Neuron (in vitro differentiated cells): ENCODE data around the gene OAT.
"Not testable (repeated sequence)": the region's sequence is repeated elsewhere in the genome, so short reads cannot be mapped to it uniquely, and the experiment has no call there.

ENCODE experiments used
- H2AFZ ChIP-seq: one replicate; pipeline ENCODE4 v1.6.1; 2013; ENCODE audit warnings: low read depth, mild to moderate bottlenecking, inconsistent platforms, low read length, moderate library complexity
- H3K27me3 ChIP-seq: one replicate; pipeline ENCODE4 v1.6.1; 2013; ENCODE audit warnings: low read length; ENCODE audit not compliant: insufficient read depth
- H3K36me3 ChIP-seq: one replicate; pipeline ENCODE4 v1.6.1; 2013; ENCODE audit warnings: low read length; ENCODE audit not compliant: insufficient read depth
- H3K4me1 ChIP-seq: one replicate; pipeline ENCODE4 v1.6.1; 2013; ENCODE audit warnings: low read length; ENCODE audit not compliant: insufficient read depth
- H3K4me3 ChIP-seq: 2 replicates; pipeline ENCODE4 v1.5.1; 2013; ENCODE audit warnings: mild to moderate bottlenecking, low read length, moderate library complexity
- H3K9me3 ChIP-seq: one replicate; pipeline ENCODE4 v1.6.1; 2013; ENCODE audit warnings: low read length

Gene OAT

GRCh38 chr10:124375691-124376090, 43.0 kb downstream of the OAT start:
- H3K9me3 ChIP-seq = no peaks in the 10 kb centered on the region
- no peak overlapping the region for H2AFZ ChIP-seq
- H3K4me1 ChIP-seq = peaks cover 9% of the 10 kb centered on the region
- H3K27me3 ChIP-seq = peaks cover 51% of the 10 kb centered on the region
- H3K4me3 ChIP-seq = no peak overlapping the region
- H3K36me3 ChIP-seq = no peaks in the 10 kb centered on the region

GRCh38 chr10:124375353-124375614, 43.4 kb downstream of the OAT start:
- Histone ChIP-seq H3K9me3 (no peaks in the 10 kb centered on the region), H3K27me3 (peaks cover 51% of the 10 kb centered on the region), H3K4me3 (no peak overlapping the region), H3K4me1 (peaks cover 9% of the 10 kb centered on the region), H2AFZ (no peak overlapping the region), H3K36me3 (no peaks in the 10 kb centered on the region)

- Histone ChIP-seq H3K9me3 (no peaks in the 10 kb centered on the region), H3K4me1 (peaks cover 9% of the 10 kb centered on the region), H3K36me3 (no peaks in the 10 kb centered on the region), H3K4me3 (no peak overlapping the region), H3K27me3 (peaks cover 53% of the 10 kb centered on the region), H2AFZ (no peak overlapping the region)
Measured at GRCh38 chr10:124374535-124375352, 44.0 kb downstream of the OAT start.

GRCh38 chr10:124372899-124373298, 45.8 kb downstream of the OAT start:
- no peaks in the 10 kb centered on the region for H3K36me3 ChIP-seq
- no peak overlapping the region for H2AFZ ChIP-seq
- no peaks in the 10 kb centered on the region for H3K9me3 ChIP-seq
- peaks cover 41% of the 10 kb centered on the region for H3K27me3 ChIP-seq
- no peak overlapping the region for H3K4me3 ChIP-seq
- H3K4me1 ChIP-seq = peaks cover 9% of the 10 kb centered on the region

GRCh38 chr10:124370426-124370825, 48.3 kb downstream of the OAT start:
- H3K27me3 ChIP-seq = peaks cover 38% of the 10 kb centered on the region

GRCh38 chr10:124369986-124370385, 48.7 kb downstream of the OAT start:
- Histone ChIP-seq H3K4me3 (no peak overlapping the region), H3K4me1 (peaks cover 7% of the 10 kb centered on the region), H3K27me3 (peaks cover 42% of the 10 kb centered on the region), H2AFZ (no peak overlapping the region), H3K9me3 (no peaks in the 10 kb centered on the region), H3K36me3 (no peaks in the 10 kb centered on the region)

More at GRCh38 chr10:124370426-124370825, 48.3 kb downstream of the OAT start:
- no peak overlapping the region for H2AFZ ChIP-seq
- H3K36me3 ChIP-seq = no peaks in the 10 kb centered on the region
- no peaks in the 10 kb centered on the region for H3K9me3 ChIP-seq
- no peak overlapping the region for H3K4me3 ChIP-seq
- H3K4me1 ChIP-seq = peaks cover 9% of the 10 kb centered on the region

- H3K4me1 ChIP-seq, H3K36me3 ChIP-seq, H2AFZ ChIP-seq, H3K9me3 ChIP-seq, H3K4me3 ChIP-seq: not testable (repeated sequence)
- H3K27me3 ChIP-seq = peaks cover 43% of the 10 kb centered on the region
Measured at GRCh38 chr10:124369533-124369932, 49.2 kb downstream of the OAT start.

GRCh38 chr10:124369066-124369465, 49.7 kb downstream of the OAT start:
- H3K4me1 ChIP-seq = no peaks in the 10 kb centered on the region
- no peaks in the 10 kb centered on the region for H3K9me3 ChIP-seq
- no peak overlapping the region for H3K4me3 ChIP-seq
- no peak overlapping the region for H2AFZ ChIP-seq
- H3K36me3 ChIP-seq = no peaks in the 10 kb centered on the region
- H3K27me3 ChIP-seq = peaks cover 47% of the 10 kb centered on the region

GRCh38 chr10:124367936-124368335, 50.8 kb downstream of the OAT start:
- Histone ChIP-seq H3K9me3 (no peaks in the 10 kb centered on the region), H3K36me3 (no peaks in the 10 kb centered on the region), H3K4me1 (no peaks in the 10 kb centered on the region), H3K4me3 (no peak overlapping the region), H3K27me3 (peaks cover 40% of the 10 kb centered on the region), H2AFZ (no peak overlapping the region)

GRCh38 chr10:124367414-124367813, 51.3 kb downstream of the OAT start:
- Histone ChIP-seq H3K4me1 (no peaks in the 10 kb centered on the region), H3K36me3 (no peaks in the 10 kb centered on the region), H2AFZ (no peak overlapping the region), H3K4me3 (no peak overlapping the region), H3K27me3 (peaks cover 39% of the 10 kb centered on the region), H3K9me3 (no peaks in the 10 kb centered on the region)

GRCh38 chr10:124366825-124367224, 51.9 kb downstream of the OAT start:
- H3K27me3 ChIP-seq = peaks cover 35% of the 10 kb centered on the region
- no peaks in the 10 kb centered on the region for H3K9me3 ChIP-seq
- no peaks in the 10 kb centered on the region for H3K36me3 ChIP-seq
- H3K4me3 ChIP-seq = no peak overlapping the region
- H3K4me1 ChIP-seq = no peaks in the 10 kb centered on the region
- H2AFZ ChIP-seq = no peak overlapping the region

GRCh38 chr10:124366343-124366742, 52.4 kb downstream of the OAT start:
- H3K9me3 ChIP-seq = no peaks in the 10 kb centered on the region
- peaks cover 32% of the 10 kb centered on the region for H3K27me3 ChIP-seq
- no peaks in the 10 kb centered on the region for H3K4me1 ChIP-seq
- no peak overlapping the region for H3K4me3 ChIP-seq
- no peak overlapping the region for H2AFZ ChIP-seq
- H3K36me3 ChIP-seq = no peaks in the 10 kb centered on the region

GRCh38 chr10:124364674-124365073, 54.0 kb downstream of the OAT start:
- Histone ChIP-seq H3K9me3 (no peaks in the 10 kb centered on the region), H3K4me3 (no peak overlapping the region), H3K4me1 (no peaks in the 10 kb centered on the region), H2AFZ (no peak overlapping the region), H3K36me3 (no peaks in the 10 kb centered on the region), H3K27me3 (peaks cover 20% of the 10 kb centered on the region)

GRCh38 chr10:124362568-124362967, 56.2 kb downstream of the OAT start:
- H3K27me3 ChIP-seq = peaks cover 20% of the 10 kb centered on the region
- H3K4me1 ChIP-seq = no peaks in the 10 kb centered on the region
- H3K4me3 ChIP-seq = no peak overlapping the region
- H2AFZ ChIP-seq = no peak overlapping the region
- H3K36me3 ChIP-seq = no peaks in the 10 kb centered on the region
- no peaks in the 10 kb centered on the region for H3K9me3 ChIP-seq
